ENCODE results near the gene SF3B4. TPM values are rescaled to one million over a fixed set of nuclear protein-coding genes. Genes with fewer than 3 reads are reported as not detected.
"Not testable (repeated sequence)": the region's sequence is repeated elsewhere in the genome, so short reads cannot be mapped to it uniquely, and the experiment has no call there.

Gene SF3B4
- total and polyA plus RNA-seq, 2 of the 4 experiments (the other 2 are of a cell fraction), result 6.6 to 64.4 TPM

- Histone ChIP-seq H4K8ac (ENCODE audit: low read depth in 2 of 2, low read length in 2 of 2) (no peak overlapping the region), H3K23ac (ENCODE audit: low read depth, low read length) (no peak overlapping the region), H4K20me1 (ENCODE audit: insufficient read depth, low read length) (no peaks in the 10 kb centered on the region), H3K9ac (ENCODE audit: low read depth, low read length) (no peak overlapping the region), H2BK5ac (ENCODE audit: low read depth, low read length, poor library complexity, severe bottlenecking) (no peak overlapping the region), H3K56ac (ENCODE audit: extremely low read depth, insufficient read depth, low read length) (no peak overlapping the region), H3K4ac (ENCODE audit: low read depth, low read length) (no peak overlapping the region), H4K91ac (ENCODE audit: insufficient read depth, low read depth, low read length) (no peak overlapping the region), H3K27me3 (ENCODE audit: control insufficient read depth, insufficient read depth, low read length) (no peaks in the 10 kb centered on the region), H2AFZ (replicated peaks; ENCODE audit: low read length, poor library complexity) (no peak overlapping the region), H2BK15ac (ENCODE audit: low read depth, low read length) (no peak overlapping the region; the same call in 2 of the 3 replicates), H2BK120ac (ENCODE audit: low read depth, low read length) (no peak overlapping the region), H3K9me3 (ENCODE audit: control insufficient read depth, insufficient read depth, low read length) (no peaks in the 10 kb centered on the region), H3K9me1 (ENCODE audit: insufficient read depth, low read length) (peaks cover 19% of the 10 kb centered on the region), H3K4me1 (ENCODE audit: control insufficient read depth, insufficient read depth, low read length) (peaks cover 11% of the 10 kb centered on the region), H2AK5ac (ENCODE audit: low read depth, low read length) (peak overlapping the region; percentile 46; the same call in 1 of the 2 replicates), H3K4me3 (ENCODE audit: insufficient read depth, low read depth, low read length) (no peak overlapping the region), H2AK9ac (replicated peaks; ENCODE audit: low read depth, low read length, poor library complexity) (no peak overlapping the region), H3K79me1 (ENCODE audit: low read depth in 1 of 2, low read length in 2 of 2) (peaks cover 3 to 41% of the 10 kb centered on the region in 2 experiments), H3K18ac (ENCODE audit: low read depth, low read length) (no peak overlapping the region), H3K27ac (ENCODE audit: insufficient read depth, low read length) (no peak overlapping the region), H3K4me2 (ENCODE audit: low read depth, low read length) (no peak overlapping the region), H2BK20ac (ENCODE audit: low read depth, low read length) (no peak overlapping the region), H4K5ac (ENCODE audit: low read depth, low read length) (no peak overlapping the region), H3K36me3 (ENCODE audit: control insufficient read depth, insufficient read depth, low read length) (peaks cover 19% of the 10 kb centered on the region), H3K14ac (replicated peaks; ENCODE audit: low read depth, low read length) (no peak overlapping the region)
- TF ChIP-seq NFE2L2 (IDR thresholded peaks at IDR 0.05; ENCODE audit: low read depth, low read length) (no peak), MAFK (IDR thresholded peaks at IDR 0.05; ENCODE audit: low read depth, low read length) (no peak), CHD1 (IDR thresholded peaks at IDR 0.05; ENCODE audit: low read depth, low read length) (no peak), SMC3 (IDR thresholded peaks at IDR 0.05; ENCODE audit: low read depth, low read length) (no peak), CEBPB (IDR thresholded peaks at IDR 0.05; ENCODE audit: low read depth, low read length) (no peak), RCOR1 (IDR thresholded peaks at IDR 0.05; ENCODE audit: insufficient replicate concordance, low read length) (no peak), POLR2A (IDR thresholded peaks at IDR 0.05; ENCODE audit: low read depth, low read length) (no peak)
- BruUV-seq (replicated peaks), result no TSS peak
- POLR2A ChIA-PET (ENCODE audit: unreplicated experiment), result no interaction called here
- CTCF ChIA-PET, result interaction anchor here (0.5 to 0.8 kb wide), 4 partner anchors 11 to 1108 kb away, joined by 3 read pairs; no protein-coding TSS in a partner anchor
- intact Hi-C loops (cut with micrococcal nuclease) (loop anchor here (10.0 kb wide), 1 partner anchor 844 kb away; no protein-coding TSS in a partner anchor), in situ Hi-C loops (cut with MboI; ENCODE audit: low sequenced_read_pairs) (no loop called here), dilution Hi-C loops (cut with HindIII; ENCODE audit: low sequenced_read_pairs, unreplicated experiment) (no loop called here)
- WGBS, 2 experiments (ENCODE audit: extremely low coverage in 2 of 2, insufficient read length in 1 of 2), result 100% methylated on average over 1 of the region's 3 CpGs; no CpG with 5 or more reads in 1 of the 2 experiments
- ATAC-seq (ENCODE audit: low read depth), result no peak
- DNase-seq, result no peak
Observed at GRCh38 chr1:149940427-149940826, 12.8 kb upstream of the SF3B4 start.

DNA sequence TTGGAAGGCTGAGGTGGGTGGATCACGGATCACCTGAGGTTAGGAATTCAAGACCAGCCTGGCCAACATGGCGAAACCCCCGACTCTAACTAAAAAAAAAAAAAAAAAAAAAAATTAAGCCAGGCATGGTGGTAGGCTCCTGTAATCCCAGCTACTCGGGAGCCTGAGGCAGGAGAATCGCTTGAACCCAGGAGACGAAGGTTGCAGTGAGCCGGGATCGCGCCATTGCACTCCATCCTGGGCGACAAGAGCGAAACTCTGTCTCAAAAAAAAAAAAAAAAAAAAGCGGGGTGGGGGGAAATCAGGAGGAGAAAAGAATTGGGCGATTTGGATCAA, 11.0 kb upstream of the SF3B4 start:
- H3K23ac ChIP-seq (ENCODE audit: low read depth, low read length); H4K5ac ChIP-seq (ENCODE audit: low read depth, low read length); H3K36me3 ChIP-seq (ENCODE audit: control insufficient read depth, insufficient read depth, low read length); ATAC-seq (ENCODE audit: low read depth); H3K4me3 ChIP-seq (ENCODE audit: insufficient read depth, low read depth, low read length); H4K20me1 ChIP-seq (ENCODE audit: insufficient read depth, low read length); CTCF ChIA-PET; H3K18ac ChIP-seq (ENCODE audit: low read depth, low read length); H2BK15ac ChIP-seq (ENCODE audit: low read depth, low read length); H2BK20ac ChIP-seq (ENCODE audit: low read depth, low read length); H3K14ac ChIP-seq (replicated peaks; ENCODE audit: low read depth, low read length); H3K9ac ChIP-seq (ENCODE audit: low read depth, low read length); DNase-seq; BruUV-seq (replicated peaks); dilution Hi-C loops (cut with HindIII; ENCODE audit: low sequenced_read_pairs, unreplicated experiment); H3K9me3 ChIP-seq (ENCODE audit: control insufficient read depth, insufficient read depth, low read length); H3K27me3 ChIP-seq (ENCODE audit: control insufficient read depth, insufficient read depth, low read length); POLR2A ChIA-PET (ENCODE audit: unreplicated experiment): not testable (repeated sequence)
- no CpG with 5 or more reads among the region's 13 CpGs for WGBS, 2 experiments (ENCODE audit: extremely low coverage in 2 of 2, insufficient read length in 1 of 2)
- Histone ChIP-seq H2AK9ac (replicated peaks; ENCODE audit: low read depth, low read length, poor library complexity) (peak overlapping the region; percentile 82), H3K4ac (ENCODE audit: low read depth, low read length) (peak overlapping the region; percentile 81), H2BK120ac (ENCODE audit: low read depth, low read length) (peak overlapping the region; percentile 56; the same call in 1 of the 2 replicates), H4K91ac (ENCODE audit: insufficient read depth, low read depth, low read length) (peak overlapping the region; percentile 71), H3K4me2 (ENCODE audit: low read depth, low read length) (peak overlapping the region; percentile 52), H2AK5ac (ENCODE audit: low read depth, low read length) (peak overlapping the region; percentile 97), H2BK5ac (ENCODE audit: low read depth, low read length, poor library complexity, severe bottlenecking) (peak overlapping the region; percentile 5), H3K79me1 (ENCODE audit: low read depth in 1 of 2, low read length in 2 of 2) (peaks cover 3 to 53% of the 10 kb centered on the region in 2 experiments), H4K8ac (ENCODE audit: low read depth in 2 of 2, low read length in 2 of 2) (peak overlapping the region in 1 of 2 experiments; percentile 56; a peak in 1 of 4 replicates), H3K27ac (ENCODE audit: insufficient read depth, low read length) (peak overlapping the region; percentile 46), H3K4me1 (ENCODE audit: control insufficient read depth, insufficient read depth, low read length) (peaks cover 11% of the 10 kb centered on the region), H3K56ac (ENCODE audit: extremely low read depth, insufficient read depth, low read length) (0 out of 2 replicates have a peak overlapping the region, but pooled peaks have one; percentile 52), H2AFZ (replicated peaks; ENCODE audit: low read length, poor library complexity) (peak overlapping the region; percentile 86), H3K9me1 (ENCODE audit: insufficient read depth, low read length) (peaks cover 26% of the 10 kb centered on the region)
- in situ Hi-C loops (cut with MboI; ENCODE audit: low sequenced_read_pairs), result loop anchor here (5.0 kb wide), 1 partner anchor 36 kb away; no protein-coding TSS in a partner anchor
- intact Hi-C loops (cut with micrococcal nuclease), result loop anchor here (5.0 kb wide), 1 partner anchor 46 kb away; no protein-coding TSS in a partner anchor
